ENCODE measurements around the gene EPHB2.

The EPHB2 gene

GRCh38 chr1:22728751-22729399 is 18.2 kb downstream of the EPHB2 start:
- Histone ChIP-seq H3K9ac (ENCODE audit: low read length) (no peak overlapping the region), H3K9me3 (ENCODE audit: control insufficient read depth, low read length) (no peaks in the 10 kb centered on the region), H3K4me1 (ENCODE audit: control insufficient read depth, insufficient read depth, low read length) (peaks cover 7% of the 10 kb centered on the region), H3K27me3 (replicated peaks; ENCODE audit: control insufficient read depth, insufficient read depth, low read length) (peaks cover 10% of the 10 kb centered on the region), H3K4me3 (ENCODE audit: low read length) (no peak overlapping the region), H3K36me3 (ENCODE audit: control insufficient read depth, insufficient read depth, low read length, severe bottlenecking) (no peaks in the 10 kb centered on the region)
- no peak for DNase-seq (ENCODE audit: low read depth)

GRCh38 chr1:22729400-22729773 is 18.7 kb downstream of the EPHB2 start:
- H3K27me3 ChIP-seq (replicated peaks; ENCODE audit: control insufficient read depth, insufficient read depth, low read length), result peaks cover 7% of the 10 kb centered on the region
- no peak overlapping the region for H3K4me3 ChIP-seq (ENCODE audit: low read length)
- no peak for DNase-seq (ENCODE audit: low read depth)
- peaks cover 9% of the 10 kb centered on the region for H3K4me1 ChIP-seq (ENCODE audit: control insufficient read depth, insufficient read depth, low read length)
- H3K9me3 ChIP-seq (ENCODE audit: control insufficient read depth, low read length), result no peaks in the 10 kb centered on the region
- no peak overlapping the region for H3K9ac ChIP-seq (ENCODE audit: low read length)
- H3K36me3 ChIP-seq (ENCODE audit: control insufficient read depth, insufficient read depth, low read length, severe bottlenecking), result no peaks in the 10 kb centered on the region

- DNase-seq (ENCODE audit: low read depth), result no peak
- no peaks in the 10 kb centered on the region for H3K36me3 ChIP-seq (ENCODE audit: control insufficient read depth, insufficient read depth, low read length, severe bottlenecking)
- no peak overlapping the region for H3K9ac ChIP-seq (ENCODE audit: low read length)
- no peak overlapping the region for H3K4me3 ChIP-seq (ENCODE audit: low read length)
- peaks cover 3% of the 10 kb centered on the region for H3K27me3 ChIP-seq (replicated peaks; ENCODE audit: control insufficient read depth, insufficient read depth, low read length)
- H3K9me3 ChIP-seq (ENCODE audit: control insufficient read depth, low read length), result no peaks in the 10 kb centered on the region
- H3K4me1 ChIP-seq (ENCODE audit: control insufficient read depth, insufficient read depth, low read length), result peaks cover 9% of the 10 kb centered on the region
Observed at GRCh38 chr1:22729912-22730311, 19.3 kb downstream of the EPHB2 start.

GRCh38 chr1:22731924-22732720 is 21.5 kb downstream of the EPHB2 start:
- H3K4me1 ChIP-seq (ENCODE audit: control insufficient read depth, insufficient read depth, low read length), result peaks cover 17% of the 10 kb centered on the region
- no peaks in the 10 kb centered on the region for H3K27me3 ChIP-seq (replicated peaks; ENCODE audit: control insufficient read depth, insufficient read depth, low read length)
- H3K9ac ChIP-seq (ENCODE audit: low read length), result no peak overlapping the region
- no peaks in the 10 kb centered on the region for H3K36me3 ChIP-seq (ENCODE audit: control insufficient read depth, insufficient read depth, low read length, severe bottlenecking)
- DNase-seq (ENCODE audit: low read depth), result no peak
- no peaks in the 10 kb centered on the region for H3K9me3 ChIP-seq (ENCODE audit: control insufficient read depth, low read length)
- H3K4me3 ChIP-seq (ENCODE audit: low read length), result no peak overlapping the region

- Histone ChIP-seq H3K9ac (ENCODE audit: low read length) (no peak overlapping the region), H3K27me3 (replicated peaks; ENCODE audit: control insufficient read depth, insufficient read depth, low read length) (no peaks in the 10 kb centered on the region), H3K4me3 (ENCODE audit: low read length) (no peak overlapping the region), H3K9me3 (ENCODE audit: control insufficient read depth, low read length) (no peaks in the 10 kb centered on the region), H3K36me3 (ENCODE audit: control insufficient read depth, insufficient read depth, low read length, severe bottlenecking) (no peaks in the 10 kb centered on the region), H3K4me1 (ENCODE audit: control insufficient read depth, insufficient read depth, low read length) (peaks cover 17% of the 10 kb centered on the region)
- DNase-seq (ENCODE audit: low read depth), result no peak
Observed at GRCh38 chr1:22733643-22734042, 23.0 kb downstream of the EPHB2 start.

- Histone ChIP-seq H3K9ac (ENCODE audit: low read length) (no peak overlapping the region), H3K4me1 (ENCODE audit: control insufficient read depth, insufficient read depth, low read length) (peaks cover 27% of the 10 kb centered on the region), H3K36me3 (ENCODE audit: control insufficient read depth, insufficient read depth, low read length, severe bottlenecking) (no peaks in the 10 kb centered on the region), H3K4me3 (ENCODE audit: low read length) (no peak overlapping the region), H3K27me3 (replicated peaks; ENCODE audit: control insufficient read depth, insufficient read depth, low read length) (no peaks in the 10 kb centered on the region), H3K9me3 (ENCODE audit: control insufficient read depth, low read length) (no peaks in the 10 kb centered on the region)
- DNase-seq (ENCODE audit: low read depth), result no peak
Observed at GRCh38 chr1:22736501-22737080, 26.0 kb downstream of the EPHB2 start.

GRCh38 chr1:22737374-22738068 is 26.9 kb downstream of the EPHB2 start:
- DNase-seq (ENCODE audit: low read depth), result no peak
- Histone ChIP-seq H3K36me3 (ENCODE audit: control insufficient read depth, insufficient read depth, low read length, severe bottlenecking) (no peaks in the 10 kb centered on the region), H3K9ac (ENCODE audit: low read length) (no peak overlapping the region), H3K4me3 (ENCODE audit: low read length) (no peak overlapping the region), H3K4me1 (ENCODE audit: control insufficient read depth, insufficient read depth, low read length) (peaks cover 20% of the 10 kb centered on the region), H3K27me3 (replicated peaks; ENCODE audit: control insufficient read depth, insufficient read depth, low read length) (no peaks in the 10 kb centered on the region), H3K9me3 (ENCODE audit: control insufficient read depth, low read length) (no peaks in the 10 kb centered on the region)

- Histone ChIP-seq H3K9me3 (ENCODE audit: control insufficient read depth, low read length) (no peaks in the 10 kb centered on the region), H3K9ac (ENCODE audit: low read length) (no peak overlapping the region), H3K27me3 (replicated peaks; ENCODE audit: control insufficient read depth, insufficient read depth, low read length) (no peaks in the 10 kb centered on the region), H3K4me3 (ENCODE audit: low read length) (no peak overlapping the region), H3K4me1 (ENCODE audit: control insufficient read depth, insufficient read depth, low read length) (peaks cover 20% of the 10 kb centered on the region), H3K36me3 (ENCODE audit: control insufficient read depth, insufficient read depth, low read length, severe bottlenecking) (no peaks in the 10 kb centered on the region)
- DNase-seq (ENCODE audit: low read depth), result no peak
Observed at GRCh38 chr1:22738069-22738435, 27.4 kb downstream of the EPHB2 start.

GRCh38 chr1:22738522-22738921 is 27.9 kb downstream of the EPHB2 start:
- no peak overlapping the region for H3K4me3 ChIP-seq (ENCODE audit: low read length)
- peaks cover 20% of the 10 kb centered on the region for H3K4me1 ChIP-seq (ENCODE audit: control insufficient read depth, insufficient read depth, low read length)
- no peaks in the 10 kb centered on the region for H3K27me3 ChIP-seq (replicated peaks; ENCODE audit: control insufficient read depth, insufficient read depth, low read length)
- no peaks in the 10 kb centered on the region for H3K9me3 ChIP-seq (ENCODE audit: control insufficient read depth, low read length)
- no peaks in the 10 kb centered on the region for H3K36me3 ChIP-seq (ENCODE audit: control insufficient read depth, insufficient read depth, low read length, severe bottlenecking)
- DNase-seq (ENCODE audit: low read depth), result no peak
- no peak overlapping the region for H3K9ac ChIP-seq (ENCODE audit: low read length)

- Histone ChIP-seq H3K27me3 (replicated peaks; ENCODE audit: control insufficient read depth, insufficient read depth, low read length) (no peaks in the 10 kb centered on the region), H3K36me3 (ENCODE audit: control insufficient read depth, insufficient read depth, low read length, severe bottlenecking) (no peaks in the 10 kb centered on the region), H3K4me3 (ENCODE audit: low read length) (no peak overlapping the region), H3K4me1 (ENCODE audit: control insufficient read depth, insufficient read depth, low read length) (peaks cover 18% of the 10 kb centered on the region), H3K9ac (ENCODE audit: low read length) (peak overlapping the region; percentile 55), H3K9me3 (ENCODE audit: control insufficient read depth, low read length) (no peaks in the 10 kb centered on the region)
- no peak for DNase-seq (ENCODE audit: low read depth)
Observed at GRCh38 chr1:22739648-22740385, 29.2 kb downstream of the EPHB2 start.

GRCh38 chr1:22741118-22741517 is 30.5 kb downstream of the EPHB2 start:
- H3K9me3 ChIP-seq (ENCODE audit: control insufficient read depth, low read length), result no peaks in the 10 kb centered on the region
- no peaks in the 10 kb centered on the region for H3K27me3 ChIP-seq (replicated peaks; ENCODE audit: control insufficient read depth, insufficient read depth, low read length)
- no peak overlapping the region for H3K4me3 ChIP-seq (ENCODE audit: low read length)
- H3K4me1 ChIP-seq (ENCODE audit: control insufficient read depth, insufficient read depth, low read length), result peaks cover 10% of the 10 kb centered on the region
- H3K36me3 ChIP-seq (ENCODE audit: control insufficient read depth, insufficient read depth, low read length, severe bottlenecking), result no peaks in the 10 kb centered on the region
- no peak for DNase-seq (ENCODE audit: low read depth)
- no peak overlapping the region for H3K9ac ChIP-seq (ENCODE audit: low read length)
